Activated naive CD8-positive, alpha-beta T cell treated with anti-CD3 and anti-CD28 coated beads, Interleukin-2, amount 50 U/mL, for 16 hours (primary cell): ENCODE measurements around the gene GLYR1.

Experiments
- DNase-seq: peaks from one replicate; pipeline ENCODE4 v3.0.0-alpha.2; 2020; ENCODE audit warnings: low read depth, low spot score

GLYR1 gene

GRCh38 chr16:4880006-4880580 lies 33.0 kb upstream of the GLYR1 start:
- no peak for DNase-seq

DNA sequence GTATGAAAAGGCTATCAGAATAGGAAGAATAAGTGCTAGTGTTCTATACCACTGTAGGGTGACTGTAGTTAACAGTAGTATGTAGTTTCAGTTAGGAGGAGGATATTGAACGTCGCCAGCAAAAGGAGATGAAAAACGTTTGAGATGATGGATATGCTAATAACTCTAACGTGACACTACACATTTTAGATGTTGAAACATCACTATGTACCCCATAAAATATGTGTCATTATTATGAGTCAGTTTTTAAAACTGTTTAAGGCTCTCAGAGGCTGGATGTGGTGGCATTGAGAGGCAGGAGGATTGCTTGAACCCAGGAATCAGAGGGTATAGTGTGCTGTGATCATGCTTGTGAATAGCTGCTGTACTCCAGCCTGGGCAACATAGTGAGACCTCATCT lies 32.0 kb upstream of the GLYR1 start:
- DNase-seq = no peak

GRCh38 chr16:4877380-4877685 lies 30.2 kb upstream of the GLYR1 start:
- no peak for DNase-seq

GRCh38 chr16:4876646-4877379 lies 29.7 kb upstream of the GLYR1 start:
- DNase-seq = no peak

DNA sequence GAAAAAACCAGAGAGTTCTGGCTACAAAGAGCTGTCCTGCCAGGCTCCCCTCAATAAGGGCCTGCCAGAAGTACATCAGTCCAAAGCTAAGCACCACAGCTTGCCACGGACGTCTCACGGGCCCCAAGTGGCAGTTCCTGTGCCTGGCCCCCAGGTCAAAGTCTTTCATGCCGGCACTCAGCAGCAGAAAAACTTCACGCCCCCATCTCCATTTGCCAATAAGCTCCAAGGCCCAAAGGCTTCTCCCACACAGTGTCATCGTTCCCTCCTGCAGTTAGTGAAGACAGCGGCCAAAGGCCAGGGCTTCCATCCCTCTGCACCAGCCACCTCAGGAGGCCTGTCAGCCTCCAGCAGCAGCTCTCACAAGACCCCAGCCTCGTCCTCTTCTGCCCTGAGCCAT lies 27.6 kb upstream of the GLYR1 start:
- no peak for DNase-seq

- DNase-seq = no peak
Measured at GRCh38 chr16:4873091-4873490, 26.0 kb upstream of the GLYR1 start.

- DNase-seq = no peak
Measured at GRCh38 chr16:4871071-4871470, 24.0 kb upstream of the GLYR1 start.

GRCh38 chr16:4870138-4870671 lies 23.1 kb upstream of the GLYR1 start:
- no peak for DNase-seq

DNA sequence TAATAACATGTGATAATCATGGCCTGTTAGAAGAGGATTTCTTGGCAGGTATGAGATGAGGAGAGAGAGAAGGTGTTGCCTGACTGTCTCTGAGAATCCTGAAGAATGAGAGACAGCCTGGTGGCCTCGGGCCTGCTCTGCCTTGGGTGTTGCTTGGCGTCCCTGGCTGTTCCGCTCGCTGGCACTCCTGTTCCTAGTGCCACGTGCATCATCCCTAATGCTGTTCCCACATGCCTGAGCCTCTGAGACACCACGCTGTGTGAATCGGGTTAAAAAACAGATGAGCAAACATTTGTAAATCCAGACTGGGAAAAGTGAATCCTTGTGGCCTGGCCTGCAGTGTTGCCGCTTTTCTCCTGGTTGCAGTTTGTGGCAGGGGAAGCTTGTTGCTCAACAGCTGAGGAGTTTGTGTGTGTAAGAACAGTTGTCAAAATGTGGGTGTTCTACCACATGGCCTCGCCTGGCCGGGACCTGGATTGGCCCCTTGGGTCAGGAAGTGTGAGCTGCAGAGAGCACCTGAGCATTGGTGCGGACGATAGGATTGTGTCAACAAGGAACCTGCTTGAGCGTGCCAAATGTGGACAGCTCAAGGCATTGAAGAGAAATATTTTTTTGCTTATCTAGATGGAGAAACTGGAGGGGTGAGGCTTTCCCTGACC lies 22.2 kb upstream of the GLYR1 start:
- no peak for DNase-seq

DNA sequence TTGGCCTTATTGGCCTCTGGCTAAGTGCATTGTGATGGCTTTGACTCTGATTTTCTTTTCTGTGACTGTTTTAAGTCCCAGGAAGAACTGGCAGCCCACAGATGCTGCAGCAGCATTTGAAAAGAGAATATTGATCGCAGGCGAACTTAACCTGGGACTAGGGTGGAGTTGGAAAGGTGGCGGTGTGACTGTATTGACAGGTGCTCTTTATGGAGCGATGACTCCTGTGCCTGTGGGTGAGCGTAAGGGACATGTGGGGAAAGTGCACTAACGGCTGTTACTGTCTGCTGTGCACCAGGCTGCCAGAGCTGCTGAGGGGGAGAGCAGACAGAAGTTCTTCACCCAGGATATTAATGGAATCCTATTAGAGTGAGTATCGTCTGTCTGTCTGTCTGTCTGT lies 21.4 kb upstream of the GLYR1 start:
- no peak for DNase-seq

GRCh38 chr16:4868026-4868425 lies 20.9 kb upstream of the GLYR1 start:
- no peak for DNase-seq

DNA sequence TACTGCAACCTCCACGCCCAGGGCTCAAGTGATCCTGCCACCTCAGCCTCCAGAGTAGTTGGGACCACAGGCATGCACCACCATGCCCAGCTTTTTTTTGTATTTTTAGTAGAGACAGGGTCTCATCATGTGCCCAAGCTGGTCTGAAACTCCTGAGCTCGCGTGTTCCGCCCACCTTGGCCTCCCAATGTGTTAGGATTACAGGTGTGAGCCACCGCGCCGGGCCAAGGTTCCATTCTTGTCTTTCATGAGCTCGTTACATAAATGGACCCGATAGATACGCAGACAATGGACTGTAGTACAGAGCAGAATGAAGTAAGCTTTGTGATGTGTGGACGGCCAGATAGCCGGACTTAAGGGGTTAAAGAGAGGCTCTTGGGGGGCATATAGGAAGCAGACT lies 19.5 kb upstream of the GLYR1 start:
- DNase-seq = no peak

- no peak for DNase-seq
Measured at GRCh38 chr16:4865231-4865860, 18.3 kb upstream of the GLYR1 start.

DNA sequence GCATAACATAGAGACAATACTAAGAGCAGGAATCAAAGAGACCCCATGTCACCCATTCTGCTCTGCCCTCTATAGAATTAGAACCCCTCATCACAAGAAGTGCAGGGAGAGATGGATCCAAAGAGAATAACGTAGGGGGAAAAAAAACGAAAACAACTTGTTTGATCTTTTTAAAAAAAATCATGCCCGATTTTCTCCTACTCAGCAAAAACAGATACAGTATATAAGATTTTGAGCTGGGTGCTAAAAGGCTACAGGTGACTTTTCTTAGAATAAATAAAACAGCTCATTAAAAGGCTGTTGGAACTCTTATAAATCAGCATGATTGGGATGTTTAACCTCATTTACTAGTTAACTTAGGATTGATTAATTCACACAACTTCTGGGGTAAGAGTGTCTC lies 17.6 kb upstream of the GLYR1 start:
- no peak for DNase-seq

- no peak for DNase-seq
Measured at GRCh38 chr16:4862639-4863038, 15.6 kb upstream of the GLYR1 start.

DNA sequence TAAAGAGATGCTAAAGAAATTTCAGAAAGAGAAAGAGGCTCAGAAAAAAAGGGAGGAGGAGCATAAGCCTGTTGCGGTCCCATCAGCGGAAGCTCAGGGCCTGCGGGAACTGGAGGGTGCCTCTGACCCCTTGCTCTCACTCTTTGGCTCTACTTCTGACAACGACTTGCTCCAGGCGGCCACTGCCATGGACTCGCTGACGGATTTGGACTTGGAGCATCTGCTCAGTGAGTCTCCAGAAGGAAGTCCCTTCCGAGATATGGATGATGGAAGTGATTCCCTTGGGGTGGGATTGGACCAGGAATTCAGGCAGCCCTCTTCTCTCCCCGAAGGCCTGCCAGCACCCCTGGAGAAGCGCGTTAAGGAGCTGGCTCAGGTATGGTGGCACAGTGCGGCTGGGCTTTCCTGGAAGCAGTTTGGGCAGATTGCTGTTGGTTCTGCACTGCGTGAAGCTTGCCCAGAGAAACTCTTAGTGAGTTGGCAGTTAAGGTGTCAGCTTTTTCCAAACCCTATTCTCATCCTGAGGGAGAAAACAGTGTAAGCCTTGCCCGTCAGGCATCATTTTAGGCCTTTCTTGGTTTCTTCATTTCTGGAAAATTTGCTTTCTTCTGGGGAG lies 13.7 kb upstream of the GLYR1 start:
- DNase-seq = no peak

DNA sequence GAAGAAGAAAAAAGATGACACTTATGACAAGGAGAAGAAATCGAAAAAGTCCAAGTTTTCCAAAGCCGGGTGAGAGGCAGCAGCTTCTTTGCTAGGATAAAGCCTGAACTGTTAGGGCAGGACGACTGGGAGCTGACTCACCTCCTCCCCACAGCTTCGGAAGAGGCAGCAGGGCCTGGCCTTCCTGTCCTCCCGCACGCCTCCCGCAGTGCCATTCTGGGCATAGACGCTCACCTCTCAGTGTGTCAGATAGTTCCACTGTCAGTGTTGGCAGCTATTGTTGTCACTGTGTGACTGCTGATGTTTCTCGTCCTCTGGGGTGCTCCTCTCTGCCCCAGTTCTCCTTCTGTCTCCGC lies 12.8 kb upstream of the GLYR1 start:
- DNase-seq = no peak

- DNase-seq = no peak
Measured at GRCh38 chr16:4859190-4859899, 12.3 kb upstream of the GLYR1 start.

GRCh38 chr16:4855804-4856203 lies 8.7 kb upstream of the GLYR1 start:
- DNase-seq = no peak

DNA sequence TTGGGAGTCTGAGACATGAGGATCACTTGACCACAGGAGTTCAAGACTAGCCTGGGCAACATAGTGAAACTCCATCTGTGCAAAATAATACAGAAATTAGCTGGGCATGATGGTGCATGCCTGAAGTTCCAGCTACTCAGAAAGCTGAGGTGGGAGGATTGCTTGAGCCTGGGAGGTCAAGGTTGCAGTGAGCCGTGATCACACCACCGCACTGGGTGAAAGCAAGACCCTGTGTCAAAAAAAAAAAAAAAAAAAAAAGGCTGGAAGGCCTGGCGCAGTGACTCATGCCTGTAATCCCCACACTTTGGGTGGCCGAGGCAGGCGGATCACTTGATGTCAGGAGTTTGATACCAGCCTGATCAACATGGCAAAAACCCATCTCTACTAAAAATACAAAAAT lies 8.3 kb upstream of the GLYR1 start:
- DNase-seq = no peak

GRCh38 chr16:4852221-4852872 lies 5.3 kb upstream of the GLYR1 start:
- DNase-seq = no peak
